ENCODE data around the gene ITPR1. TPM values are rescaled to one million over a fixed set of nuclear protein-coding genes. Genes with fewer than 3 reads are reported as not detected.

Gene ITPR1
- polyA plus RNA-seq, 1 experiment = 1.4 TPM

DNA sequence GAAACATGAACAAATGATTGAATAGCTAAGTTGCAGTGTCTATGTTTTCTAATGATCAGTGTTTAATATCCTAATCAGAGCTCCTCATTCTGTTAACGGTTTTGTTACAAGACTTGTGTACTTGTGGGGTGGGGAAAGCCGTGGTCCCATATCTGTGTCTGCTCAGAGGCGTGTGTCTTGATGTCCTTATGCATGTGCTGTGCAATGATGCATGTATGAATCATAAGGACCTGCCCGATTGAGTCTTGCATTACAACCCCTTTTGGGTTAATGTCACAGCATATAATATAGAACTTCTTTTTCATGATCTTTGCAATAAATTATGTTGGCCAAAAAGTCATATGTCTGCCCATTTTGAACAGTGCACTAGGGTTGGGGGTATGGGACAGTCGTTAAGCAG is 233.4 kb downstream of the ITPR1 start:
- no peaks in the 10 kb centered on the region for H3K36me3 ChIP-seq (ENCODE audit: control insufficient read depth, insufficient read depth, low read length)
- POLR2A ChIA-PET = no interaction called here
- TF ChIP-seq, protein P1, sequence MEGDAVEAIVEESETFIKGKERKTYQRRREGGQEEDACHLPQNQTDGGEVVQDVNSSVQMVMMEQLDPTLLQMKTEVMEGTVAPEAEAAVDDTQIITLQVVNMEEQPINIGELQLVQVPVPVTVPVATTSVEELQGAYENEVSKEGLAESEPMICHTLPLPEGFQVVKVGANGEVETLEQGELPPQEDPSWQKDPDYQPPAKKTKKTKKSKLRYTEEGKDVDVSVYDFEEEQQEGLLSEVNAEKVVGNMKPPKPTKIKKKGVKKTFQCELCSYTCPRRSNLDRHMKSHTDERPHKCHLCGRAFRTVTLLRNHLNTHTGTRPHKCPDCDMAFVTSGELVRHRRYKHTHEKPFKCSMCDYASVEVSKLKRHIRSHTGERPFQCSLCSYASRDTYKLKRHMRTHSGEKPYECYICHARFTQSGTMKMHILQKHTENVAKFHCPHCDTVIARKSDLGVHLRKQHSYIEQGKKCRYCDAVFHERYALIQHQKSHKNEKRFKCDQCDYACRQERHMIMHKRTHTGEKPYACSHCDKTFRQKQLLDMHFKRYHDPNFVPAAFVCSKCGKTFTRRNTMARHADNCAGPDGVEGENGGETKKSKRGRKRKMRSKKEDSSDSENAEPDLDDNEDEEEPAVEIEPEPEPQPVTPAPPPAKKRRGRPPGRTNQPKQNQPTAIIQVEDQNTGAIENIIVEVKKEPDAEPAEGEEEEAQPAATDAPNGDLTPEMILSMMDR (IDR thresholded peaks at IDR 0.05; ENCODE audit: insufficient read depth, low read depth, low read length) = no peak
- 0 out of 2 replicates have a peak, but pooled peaks cover 2% of the 10 kb centered on the region for H3K27me3 ChIP-seq (ENCODE audit: control insufficient read depth, insufficient read depth, low read length)
- H3K4me3 ChIP-seq (ENCODE audit: low read depth, low read length) = no peak overlapping the region
- no peak for DNase-seq (ENCODE audit: low read depth)
- CTCF ChIA-PET = interaction anchor here (0.6 kb wide), 2 partner anchors 20 to 155 kb away, joined by 3 to 4 read pairs; no protein-coding TSS in a partner anchor

DNA sequence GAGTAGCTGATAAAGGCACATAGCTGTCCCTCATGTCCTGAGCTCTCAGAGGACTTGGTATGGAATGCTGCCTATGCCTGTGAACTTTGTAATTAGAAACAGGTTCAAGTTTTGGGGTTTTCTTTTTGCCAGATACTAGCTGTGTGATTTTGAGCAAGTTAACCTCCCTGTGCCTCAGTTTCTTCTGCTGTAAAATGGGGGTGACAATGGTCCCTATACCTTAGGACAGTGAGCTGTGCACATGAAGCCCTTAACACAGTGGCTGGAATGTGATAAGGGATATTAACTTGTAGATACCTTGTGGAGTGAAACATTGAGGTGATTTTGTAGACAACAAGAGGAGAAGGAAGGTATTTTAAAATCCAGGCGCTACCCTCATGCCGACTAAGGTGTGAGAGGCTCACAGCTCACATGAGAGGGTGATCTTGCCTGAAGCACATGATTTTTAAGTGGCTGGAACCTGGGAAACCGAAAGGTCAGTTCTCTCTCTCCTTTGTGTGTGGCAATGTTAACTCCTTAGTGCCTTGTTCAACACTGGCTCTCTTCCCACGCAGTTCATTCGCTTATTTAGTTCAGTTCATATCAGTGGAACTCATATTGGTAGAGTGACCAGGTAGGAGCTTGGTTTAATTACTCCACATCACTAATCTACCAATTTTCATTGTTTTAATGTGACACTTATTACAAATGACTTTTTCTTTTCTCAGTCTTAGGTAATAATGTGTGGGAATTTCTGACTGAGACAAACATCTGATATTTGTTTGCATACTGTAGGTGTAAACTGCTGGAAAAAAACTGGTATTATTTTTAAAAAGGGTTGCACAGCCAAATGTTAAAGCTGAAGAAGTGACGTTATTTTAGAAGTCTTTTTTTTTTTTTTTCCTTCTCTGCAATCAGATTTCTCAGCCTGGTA is 236.2 kb downstream of the ITPR1 start:
- TF ChIP-seq, protein P1 (IDR thresholded peaks at IDR 0.05; ENCODE audit: insufficient read depth, low read depth, low read length) = no peak
- POLR2A ChIA-PET = no interaction called here
- Histone ChIP-seq H3K4me3 (ENCODE audit: low read depth, low read length) (no peak overlapping the region), H3K36me3 (ENCODE audit: control insufficient read depth, insufficient read depth, low read length) (no peaks in the 10 kb centered on the region), H3K27me3 (ENCODE audit: control insufficient read depth, insufficient read depth, low read length) (peaks cover 2% of the 10 kb centered on the region; the same call in 1 of the 2 replicates)
- CTCF ChIA-PET = interaction anchor here (1.1 to 1.8 kb wide), 5 partner anchors 9 to 297 kb away, joined by 3 to 4 read pairs (median 4); no protein-coding TSS in a partner anchor
- no peak for DNase-seq (ENCODE audit: low read depth)

DNA sequence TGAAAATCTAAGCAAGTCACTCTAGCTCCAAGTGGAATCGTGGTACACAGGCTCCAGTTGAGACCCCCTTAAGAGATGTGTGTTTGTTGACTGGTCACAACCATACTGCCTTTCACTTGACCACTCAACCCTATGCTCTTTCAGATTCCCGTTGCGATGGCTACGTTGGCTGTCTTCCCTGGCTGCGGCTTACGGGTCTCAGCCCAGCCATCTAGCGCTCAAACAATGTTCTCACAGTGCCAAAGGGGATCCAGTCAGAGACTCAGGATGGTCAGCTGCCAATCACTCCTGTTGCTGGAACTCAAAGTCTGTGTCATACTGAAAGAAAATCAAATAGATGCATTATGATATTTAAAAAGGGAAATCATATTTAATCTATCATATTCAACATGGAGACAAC is 237.6 kb downstream of the ITPR1 start:
- POLR2A ChIA-PET = no interaction called here
- TF ChIP-seq, protein P1 (IDR thresholded peaks at IDR 0.05; ENCODE audit: insufficient read depth, low read depth, low read length) = no peak
- no peaks in the 10 kb centered on the region for H3K36me3 ChIP-seq (ENCODE audit: control insufficient read depth, insufficient read depth, low read length)
- CTCF ChIA-PET = interaction anchor here (0.6 kb wide), 1 partner anchor 59 kb away, joined by 3 read pairs; no protein-coding TSS in a partner anchor
- no peak overlapping the region for H3K4me3 ChIP-seq (ENCODE audit: low read depth, low read length)
- DNase-seq (ENCODE audit: low read depth) = no peak
- H3K27me3 ChIP-seq (ENCODE audit: control insufficient read depth, insufficient read depth, low read length) = peaks cover 2% of the 10 kb centered on the region; the same call in 1 of the 2 replicates

DNA sequence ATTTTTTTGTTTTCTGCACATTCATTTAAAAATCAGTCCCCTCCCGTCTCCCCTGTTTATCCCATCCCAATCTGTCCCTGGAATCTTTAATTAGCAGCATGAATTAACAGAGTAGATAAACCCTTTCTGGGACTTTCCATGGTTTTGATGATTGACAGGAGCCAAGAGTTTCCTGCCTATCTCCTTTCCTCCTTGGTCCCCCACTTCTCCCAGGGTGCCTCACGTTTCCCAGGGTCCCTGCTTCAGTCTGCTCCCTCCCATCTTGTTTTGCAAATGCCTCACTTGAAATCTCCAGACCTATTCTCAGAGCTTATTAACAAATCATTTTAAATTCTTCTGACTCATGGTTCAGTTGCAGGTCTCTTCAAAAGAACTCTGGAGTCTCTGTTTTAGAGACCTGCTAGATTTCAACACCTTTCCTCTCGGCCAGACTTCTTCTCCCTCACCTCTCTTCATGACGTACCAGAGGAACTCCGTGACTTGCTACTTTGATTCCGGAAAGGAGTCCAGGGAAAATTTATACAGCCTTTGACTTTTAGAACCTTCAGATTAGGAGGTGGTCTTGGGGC is 238.5 kb downstream of the ITPR1 start:
- ChIA-PET POLR2A (no interaction called here), CTCF (interaction anchor here (1.9 kb wide), 1 partner anchor 11 kb away, joined by 5 read pairs; no protein-coding TSS in a partner anchor)
- TF ChIP-seq, protein P1 (IDR thresholded peaks at IDR 0.05; ENCODE audit: insufficient read depth, low read depth, low read length) = no peak
- no peaks in the 10 kb centered on the region for H3K36me3 ChIP-seq (ENCODE audit: control insufficient read depth, insufficient read depth, low read length)
- no peak for DNase-seq (ENCODE audit: low read depth)
- H3K4me3 ChIP-seq (ENCODE audit: low read depth, low read length) = no peak overlapping the region
- peaks cover 2% of the 10 kb centered on the region; the same call in 1 of the 2 replicates for H3K27me3 ChIP-seq (ENCODE audit: control insufficient read depth, insufficient read depth, low read length)

DNA sequence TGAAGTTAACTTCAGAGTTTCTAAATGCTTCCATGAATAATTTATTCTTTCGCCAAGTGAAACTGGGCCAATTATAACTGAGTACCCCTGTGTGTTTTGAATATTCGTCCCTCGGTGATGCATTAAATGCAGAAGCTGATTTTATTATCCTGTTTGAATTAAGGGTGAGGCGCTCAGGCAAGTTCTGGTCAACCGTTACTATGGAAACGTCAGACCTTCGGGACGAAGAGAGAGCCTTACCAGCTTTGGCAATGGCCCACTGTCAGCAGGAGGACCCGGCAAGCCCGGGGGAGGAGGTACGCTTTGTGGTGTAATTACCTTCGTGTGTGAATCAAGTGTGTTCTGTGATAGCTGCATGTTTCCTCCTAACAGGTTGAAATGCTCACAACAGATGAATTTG is 239.8 kb downstream of the ITPR1 start:
- ChIA-PET POLR2A (no interaction called here), CTCF (interaction anchor here (0.6 to 1.9 kb wide), 3 partner anchors 12 to 292 kb away, joined by 3 to 5 read pairs (median 3); no protein-coding TSS in a partner anchor)
- Histone ChIP-seq H3K4me3 (ENCODE audit: low read depth, low read length) (no peak overlapping the region), H3K27me3 (ENCODE audit: control insufficient read depth, insufficient read depth, low read length) (peaks cover 2% of the 10 kb centered on the region; the same call in 1 of the 2 replicates), H3K36me3 (ENCODE audit: control insufficient read depth, insufficient read depth, low read length) (no peaks in the 10 kb centered on the region)
- DNase-seq (ENCODE audit: low read depth) = no peak
- TF ChIP-seq, protein P1 (IDR thresholded peaks at IDR 0.05; ENCODE audit: insufficient read depth, low read depth, low read length) = no peak
